Measurements from ENCODE around the gene TRMT61B.

The TRMT61B gene

GRCh38 chr2:28870146-28870891 is at the start of gene TRMT61B:
Gene TRMT61B (minus strand): TSS chr2:28870309. CDS start chr2:28870277, 32 bp downstream.
- peak within 1 kb of the TSS; percentile 50 for H3K27ac ChIP-seq
- peak; percentile 70 for DNase-seq (ENCODE audit: low read depth, low spot score)

- no peak for DNase-seq (ENCODE audit: low read depth, low spot score)
- H3K27ac ChIP-seq: no peak overlapping the region
Measured at GRCh38 chr2:28915939-28916338, 45.8 kb upstream of the TRMT61B start.

GRCh38 chr2:28909655-28910353 is 39.7 kb upstream of the TRMT61B start:
- no peak overlapping the region for H3K27ac ChIP-seq
- no peak for DNase-seq (ENCODE audit: low read depth, low spot score)

GRCh38 chr2:28908172-28908571 is 38.1 kb upstream of the TRMT61B start:
- DNase-seq (ENCODE audit: low read depth, low spot score): no peak
- no peak overlapping the region for H3K27ac ChIP-seq

GRCh38 chr2:28906821-28907220 is 36.7 kb upstream of the TRMT61B start:
- H3K27ac ChIP-seq: peak overlapping the region; percentile 39
- DNase-seq (ENCODE audit: low read depth, low spot score): no peak

GRCh38 chr2:28906376-28906775 is 36.3 kb upstream of the TRMT61B start:
- no peak for DNase-seq (ENCODE audit: low read depth, low spot score)
- H3K27ac ChIP-seq: peak overlapping the region; percentile 39

- peak overlapping the region; percentile 39 for H3K27ac ChIP-seq
- DNase-seq (ENCODE audit: low read depth, low spot score): no peak
Measured at GRCh38 chr2:28905533-28905932, 35.4 kb upstream of the TRMT61B start.

GRCh38 chr2:28904802-28905457 is 34.8 kb upstream of the TRMT61B start:
- no peak for DNase-seq (ENCODE audit: low read depth, low spot score)
- H3K27ac ChIP-seq: peak overlapping the region; percentile 39

GRCh38 chr2:28904295-28904694 is 34.2 kb upstream of the TRMT61B start:
- H3K27ac ChIP-seq: peak overlapping the region; percentile 39
- DNase-seq (ENCODE audit: low read depth, low spot score): no peak

- no peak overlapping the region for H3K27ac ChIP-seq
- no peak for DNase-seq (ENCODE audit: low read depth, low spot score)
Measured at GRCh38 chr2:28902584-28902983, 32.5 kb upstream of the TRMT61B start.

GRCh38 chr2:28901841-28902240 is 31.7 kb upstream of the TRMT61B start:
- no peak for DNase-seq (ENCODE audit: low read depth, low spot score)
- no peak overlapping the region for H3K27ac ChIP-seq

- DNase-seq (ENCODE audit: low read depth, low spot score): no peak
- no peak overlapping the region for H3K27ac ChIP-seq
Measured at GRCh38 chr2:28901202-28901601, 31.1 kb upstream of the TRMT61B start.

- DNase-seq (ENCODE audit: low read depth, low spot score): no peak
- no peak overlapping the region for H3K27ac ChIP-seq
Measured at GRCh38 chr2:28898048-28898447, 27.9 kb upstream of the TRMT61B start.

- peak overlapping the region; percentile 90 for H3K27ac ChIP-seq
- DNase-seq (ENCODE audit: low read depth, low spot score): no peak
Measured at GRCh38 chr2:28896906-28897305, 26.8 kb upstream of the TRMT61B start.

- peak; percentile 61 for DNase-seq (ENCODE audit: low read depth, low spot score)
- H3K27ac ChIP-seq: peak overlapping the region; percentile 90
Measured at GRCh38 chr2:28895189-28895893, 25.2 kb upstream of the TRMT61B start.

- H3K27ac ChIP-seq: peak within 1 kb of the TSS; percentile 90
- DNase-seq (ENCODE audit: low read depth, low spot score): peak; percentile 96
Measured at GRCh38 chr2:28894470-28895188, 24.5 kb upstream of the TRMT61B start, which contains the start of gene WDR43. Gene WDR43 (plus strand): TSS chr2:28894667. CDS start chr2:28894699, 32 bp downstream.

GRCh38 chr2:28893488-28893887 is 23.4 kb upstream of the TRMT61B start:
- no peak overlapping the region for H3K27ac ChIP-seq
- DNase-seq (ENCODE audit: low read depth, low spot score): no peak

- DNase-seq (ENCODE audit: low read depth, low spot score): no peak
- no peak overlapping the region for H3K27ac ChIP-seq
Measured at GRCh38 chr2:28880193-28880592, 10.1 kb upstream of the TRMT61B start.

- no peak for DNase-seq (ENCODE audit: low read depth, low spot score)
- H3K27ac ChIP-seq: no peak overlapping the region
Measured at GRCh38 chr2:28871620-28872019, 1.5 kb upstream of the TRMT61B start.
